H9 (cell line): ENCODE data around the gene DCLRE1A. TPM values are rescaled to one million over a fixed set of nuclear protein-coding genes. Genes with fewer than 3 reads are reported as not detected.

Experiments used
- DNase-seq: peaks from one replicate; pipeline ENCODE4 v3.0.0-alpha.2; 2017
- H2AFZ ChIP-seq: one replicate; pipeline ENCODE4 v1.6.1; 2013; ENCODE audit warnings: mild to moderate bottlenecking, low read length, control low read depth, moderate library complexity
- H2AK5ac ChIP-seq: 2 replicates; pipeline ENCODE4 v1.6.1; 2013; ENCODE audit warnings: low read length, control low read depth, mixed read lengths; ENCODE audit not compliant: insufficient read length
- H2BK120ac ChIP-seq: one replicate; pipeline ENCODE4 v1.6.1; 2013; ENCODE audit warnings: low read depth, mild to moderate bottlenecking, low read length, control low read depth, inconsistent platforms; ENCODE audit not compliant: poor library complexity, severe bottlenecking
- H2BK12ac ChIP-seq: 2 replicates; pipeline ENCODE4 v1.6.1; 2013; ENCODE audit warnings: low read length, control low read depth, mixed read lengths, low read depth; ENCODE audit not compliant: insufficient read length
- H2BK15ac ChIP-seq: 2 replicates; pipeline ENCODE4 v1.6.1; 2013; ENCODE audit warnings: low read depth, low read length, control low read depth
- H2BK20ac ChIP-seq: one replicate; pipeline ENCODE4 v1.6.1; 2013; ENCODE audit warnings: low read depth, mild to moderate bottlenecking, low read length, control low read depth, inconsistent platforms; ENCODE audit not compliant: poor library complexity, severe bottlenecking
- H2BK5ac ChIP-seq: 2 replicates; pipeline ENCODE4 v1.6.1; 2013; ENCODE audit warnings: low read length, control low read depth, mixed read lengths; ENCODE audit not compliant: insufficient read length
- H3K14ac ChIP-seq: 2 replicates; pipeline ENCODE4 v1.6.1; 2013; ENCODE audit warnings: low read length, control low read depth; ENCODE audit not compliant: insufficient read depth
- H3K18ac ChIP-seq: 2 replicates; pipeline ENCODE4 v1.6.1; 2013; ENCODE audit warnings: low read depth, mild to moderate bottlenecking, mixed read lengths, low read length, control low read depth; ENCODE audit not compliant: insufficient read length
- H3K23ac ChIP-seq: 2 replicates; pipeline ENCODE4 v1.6.1; 2013; ENCODE audit warnings: low read length, control low read depth, mixed read lengths, low read depth; ENCODE audit not compliant: insufficient read length
- H3K23me2 ChIP-seq: 2 replicates; pipeline ENCODE4 v1.6.1; 2013; ENCODE audit warnings: low read depth, mild to moderate bottlenecking, mixed read lengths, low read length, control low read depth; ENCODE audit not compliant: insufficient read length, poor library complexity, severe bottlenecking
- H3K27ac ChIP-seq: 2 replicates; pipeline ENCODE4 v1.5.1; 2013; ENCODE audit warnings: low read length, control low read depth, mixed read lengths, low read depth; ENCODE audit not compliant: insufficient read length
- H3K27me3 ChIP-seq: 2 replicates; pipeline ENCODE4 v1.6.1; 2013; ENCODE audit warnings: low read length, control low read depth, inconsistent platforms; ENCODE audit not compliant: insufficient read depth
- H3K4ac ChIP-seq: 2 replicates; pipeline ENCODE4 v1.6.1; 2013; ENCODE audit warnings: low read depth, mild to moderate bottlenecking, control low read depth, inconsistent platforms, low read length, moderate library complexity
- H3K4me1 ChIP-seq: 2 replicates; pipeline ENCODE4 v1.6.1; 2013; ENCODE audit warnings: low read length, control low read depth, inconsistent platforms; ENCODE audit not compliant: insufficient read depth
- H3K4me2 ChIP-seq: 2 replicates; pipeline ENCODE4 v1.6.1; 2013; ENCODE audit warnings: low read length, control low read depth, mixed read lengths; ENCODE audit not compliant: insufficient read length, insufficient read depth
- H3K56ac ChIP-seq: 2 replicates; pipeline ENCODE4 v1.6.1; 2013; ENCODE audit warnings: low read depth, mild to moderate bottlenecking, mixed read lengths, low read length, control low read depth; ENCODE audit not compliant: insufficient read length
- H3K79me1 ChIP-seq: 2 replicates; pipeline ENCODE4 v1.6.1; 2013; ENCODE audit warnings: low read depth, mild to moderate bottlenecking, moderate library complexity, low read length, control low read depth, inconsistent platforms; ENCODE audit not compliant: insufficient read depth, poor library complexity, severe bottlenecking
- H3K79me2 ChIP-seq: 2 replicates; pipeline ENCODE4 v1.6.1; 2013; ENCODE audit warnings: low read length, control low read depth, inconsistent platforms; ENCODE audit not compliant: insufficient read depth
- H3K9ac ChIP-seq: 2 replicates; pipeline ENCODE4 v1.6.1; 2013; ENCODE audit warnings: low read length, control low read depth, mixed read lengths; ENCODE audit not compliant: insufficient read length; ENCODE audit errors: extremely low read depth
- H3K9me3 ChIP-seq: one replicate; pipeline ENCODE4 v1.6.1; 2013; ENCODE audit warnings: low read depth, low read length, inconsistent platforms; ENCODE audit not compliant: control insufficient read depth
- H3T11ph ChIP-seq: one replicate; pipeline ENCODE4 v1.6.1; 2013; ENCODE audit warnings: mild to moderate bottlenecking, low read length, control low read depth, inconsistent platforms
- H4K20me1 ChIP-seq: one replicate; pipeline ENCODE4 v1.6.1; 2013; ENCODE audit not compliant: control insufficient read depth, insufficient read length, insufficient read depth
- H4K5ac ChIP-seq: 2 replicates; pipeline ENCODE4 v1.6.1; 2013; ENCODE audit warnings: low read depth, mild to moderate bottlenecking, mixed read lengths, low read length, control low read depth; ENCODE audit not compliant: insufficient read length
- H4K8ac ChIP-seq: replicated peaks from 2 replicates; pipeline ENCODE4 v1.6.1; 2013; ENCODE audit warnings: low read length, control low read depth, mixed read lengths, low read depth; ENCODE audit not compliant: insufficient read length
- H4K91ac ChIP-seq: 2 replicates; pipeline ENCODE4 v1.6.1; 2013; ENCODE audit warnings: low read depth, mild to moderate bottlenecking, moderate library complexity, mixed read lengths, low read length, control low read depth; ENCODE audit not compliant: insufficient read length
- H3K27ac Mint-ChIP-seq, 3 experiments: 2 replicates in 2 of 3; 3 replicates in 1 of 3; pipeline ENCODE4 v1.8.0; 2020 to 2021; ENCODE audit warnings: mixed read lengths in 3 of 3, mild to moderate bottlenecking in 1 of 3, moderate library complexity in 1 of 3
- H3K27me3 Mint-ChIP-seq: 2 replicates; pipeline ENCODE4 v1.8.0; 2021; ENCODE audit warnings: low read depth, mild to moderate bottlenecking, moderate library complexity, mixed read lengths
- H3K36me3 Mint-ChIP-seq, 3 experiments: 2 replicates in 2 of 3; 3 replicates in 1 of 3; pipeline ENCODE4 v1.8.0; 2020 to 2021; ENCODE audit warnings: low read depth in 3 of 3, mixed read lengths in 3 of 3; ENCODE audit not compliant: insufficient read depth in 1 of 3
- H3K4me1 Mint-ChIP-seq, 2 experiments: 2 replicates each; pipeline ENCODE4 v1.8.0; 2020; ENCODE audit warnings: mixed read lengths in 2 of 2
- H3K4me3 Mint-ChIP-seq, 2 experiments: 2 replicates in 1 of 2; 3 replicates in 1 of 2; pipeline ENCODE4 v1.8.0; 2020 to 2021; ENCODE audit warnings: mild to moderate bottlenecking in 2 of 2, mixed read lengths in 2 of 2, moderate library complexity in 1 of 2
- H3K9me3 Mint-ChIP-seq, 2 experiments: 2 replicates in 1 of 2; 3 replicates in 1 of 2; pipeline ENCODE4 v1.8.0; 2020; ENCODE audit warnings: mild to moderate bottlenecking in 2 of 2, mixed read lengths in 2 of 2, moderate library complexity in 1 of 2
- CTCF ChIP-seq: fragments of 200-600 bp; sonication (generic); conservative IDR thresholded peaks from 3 replicates; pipeline ENCODE4 v1.8.0; 2021; ENCODE audit warnings: antibody characterized with exemption, mild to moderate bottlenecking
- WGBS: extraction: QIAGEN DNeasy Blood & Tissue Kit; methylation state at CpG from one replicate; pipeline ENCODE4 v1.1.7; 2013; ENCODE audit warnings: missing lambda C conversion rate, low lambda C conversion rate, mixed read lengths; ENCODE audit not compliant: insufficient read length; ENCODE audit errors: extremely low coverage; 5-methylcytosine and 5-hydroxymethylcytosine counted together
- total RNA-seq: library from RNA; stranded (reverse); gene quantifications from 2 replicates; pipeline ENCODE4 v1.2.1, GENCODE V29; 2021

Gene DCLRE1A
- total RNA-seq, 1 experiment from 2014 or later, result 9.9 TPM

DNA sequence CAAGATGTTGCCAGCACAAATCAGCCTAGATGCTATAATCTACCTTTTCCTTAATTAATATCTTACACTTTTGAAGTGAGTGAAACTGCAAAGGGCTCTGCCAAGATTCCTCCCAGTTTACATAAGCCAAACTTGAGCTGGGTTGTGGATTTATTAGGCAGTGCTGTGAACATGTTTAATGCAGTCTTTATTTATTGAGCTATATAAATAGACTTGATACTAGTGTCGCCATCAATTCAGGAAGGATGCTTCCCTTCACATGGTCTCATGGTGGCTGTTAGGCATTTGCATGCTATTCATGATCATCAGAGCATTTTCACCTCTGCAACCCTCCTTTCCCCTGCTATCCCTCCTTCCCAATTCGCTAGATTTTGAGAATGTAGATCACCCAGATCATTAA is 62.2 kb downstream of the DCLRE1A start:
- H3K36me3 Mint-ChIP-seq, result no peaks in the 10 kb centered on the region; a peak in 1 of 7 replicates
- no peak overlapping the region for H3K4me2 ChIP-seq
- H3T11ph ChIP-seq, result no peak overlapping the region
- no peak overlapping the region for H4K5ac ChIP-seq
- no peak overlapping the region for H3K27ac ChIP-seq
- no peak overlapping the region for H2BK5ac ChIP-seq
- H3K56ac ChIP-seq, result no peak overlapping the region
- H3K14ac ChIP-seq, result no peak overlapping the region
- no peaks in the 10 kb centered on the region for H3K23me2 ChIP-seq
- DNase-seq, result no peak
- H3K23ac ChIP-seq, result no peak overlapping the region
- no peak overlapping the region for H3K27ac Mint-ChIP-seq
- no peak overlapping the region for H2BK15ac ChIP-seq
- H2BK20ac ChIP-seq, result no peak overlapping the region
- no peak overlapping the region for H3K4ac ChIP-seq
- no peak for TF ChIP-seq CTCF
- H2BK12ac ChIP-seq, result no peak overlapping the region
- WGBS, result no CpG with 5 or more reads among the region's 2 CpGs
- H3K79me1 ChIP-seq, result no peaks in the 10 kb centered on the region
- no peak overlapping the region for H4K8ac ChIP-seq
- no peak overlapping the region for H3K4me3 Mint-ChIP-seq
- no peak overlapping the region for H2AK5ac ChIP-seq
- peaks cover 2% of the 10 kb centered on the region for H3K27me3 Mint-ChIP-seq
- no peak overlapping the region for H4K91ac ChIP-seq
- H3K4me1 Mint-ChIP-seq, result 0 out of 4 replicates have a peak, but pooled peaks cover 0 to 2% of the 10 kb centered on the region in 2 experiments
- H3K18ac ChIP-seq, result no peak overlapping the region
- peaks cover 0 to 3% of the 10 kb centered on the region in 2 experiments; a peak in 2 of 5 replicates for H3K9me3 Mint-ChIP-seq
- no peaks in the 10 kb centered on the region for H3K79me2 ChIP-seq
- H3K9ac ChIP-seq, result no peak overlapping the region
- no peaks in the 10 kb centered on the region for H3K4me1 ChIP-seq
- H2AFZ ChIP-seq, result no peak overlapping the region
- no peaks in the 10 kb centered on the region for H4K20me1 ChIP-seq
- no peaks in the 10 kb centered on the region for H3K9me3 ChIP-seq
- no peaks in the 10 kb centered on the region for H3K27me3 ChIP-seq
- no peak overlapping the region for H2BK120ac ChIP-seq
